Measurements from ENCODE around the gene SEMA6B.

Gene SEMA6B

GRCh38 chr19:4586691-4587090 is 27.2 kb upstream of the SEMA6B start:
- DNase-seq = no peak

- DNase-seq = no peak
Measured at GRCh38 chr19:4586245-4586644, 26.8 kb upstream of the SEMA6B start.

GRCh38 chr19:4585556-4585955 is 26.1 kb upstream of the SEMA6B start:
- DNase-seq = no peak

GRCh38 chr19:4584670-4585460 is 25.4 kb upstream of the SEMA6B start:
- DNase-seq = no peak

- no peak for DNase-seq
Measured at GRCh38 chr19:4583961-4584669, 24.6 kb upstream of the SEMA6B start.

- no peak for DNase-seq
Measured at GRCh38 chr19:4582980-4583842, 23.7 kb upstream of the SEMA6B start.

- no peak for DNase-seq
Measured at GRCh38 chr19:4581666-4582553, 22.4 kb upstream of the SEMA6B start.

GRCh38 chr19:4580961-4581665 is 21.6 kb upstream of the SEMA6B start:
- no peak for DNase-seq

GRCh38 chr19:4580021-4580901 is 20.8 kb upstream of the SEMA6B start:
- no peak for DNase-seq

GRCh38 chr19:4579389-4579788 is 19.9 kb upstream of the SEMA6B start:
- no peak for DNase-seq

GRCh38 chr19:4578552-4579248 is 19.2 kb upstream of the SEMA6B start:
- DNase-seq = no peak

GRCh38 chr19:4577020-4577782 is 17.7 kb upstream of the SEMA6B start:
- no peak for DNase-seq

GRCh38 chr19:4576016-4576933 is 16.8 kb upstream of the SEMA6B start:
- no peak for DNase-seq

- DNase-seq = no peak
Measured at GRCh38 chr19:4575267-4576015, 16.0 kb upstream of the SEMA6B start.

GRCh38 chr19:4573682-4574081 is 14.2 kb upstream of the SEMA6B start:
- DNase-seq = no peak

- DNase-seq = no peak
Measured at GRCh38 chr19:4571305-4571917, 11.9 kb upstream of the SEMA6B start.

GRCh38 chr19:4570916-4571304 is 11.4 kb upstream of the SEMA6B start:
- DNase-seq = no peak
